Gastrocnemius medialis (tissue), 4 donors: Measurements from ENCODE around the gene CXADR. TPM values are rescaled to one million over a fixed set of nuclear protein-coding genes. Genes with fewer than 3 reads are reported as not detected.

ENCODE experiments used
- ATAC-seq, 2 donors: fragments of 150-250 bp; one replicate each; pipeline ENCODE4 v1.9.1; 2016
- DNase-seq, 2 donors: peaks; one replicate each; pipeline ENCODE4 v3.0.0-alpha.2; 2019
- H3K27ac ChIP-seq, 4 donors: fragments of 200-600 bp; sonication (generic); 1 replicate in 1 of 4; 2 replicates in 3 of 4; pipeline ENCODE4 v1.5.1; 2016 to 2018; ENCODE audit warnings: mild to moderate bottlenecking in 2 of 4, moderate library complexity in 1 of 4
- H3K27me3 ChIP-seq, 3 donors: fragments of 200-600 bp; sonication (generic) in 2 of 3; 1 replicate in 1 of 3; 2 replicates in 2 of 3; pipeline versions ENCODE4 v1.5.1 to v1.6.0; 2016 to 2019; ENCODE audit warnings: mild to moderate bottlenecking in 1 of 3, moderate library complexity in 1 of 3
- H3K36me3 ChIP-seq, 2 donors: fragments of 200-600 bp; sonication (generic) in 1 of 2; one replicate each; pipeline ENCODE4 v1.5.1; 2017 to 2018
- H3K4me1 ChIP-seq, 2 donors: fragments of 200-600 bp; sonication (generic) in 1 of 2; one replicate each; pipeline ENCODE4 v1.5.1; 2016 to 2017; ENCODE audit warnings: mild to moderate bottlenecking in 2 of 2
- H3K4me3 ChIP-seq, 4 donors: fragments of 200-600 bp; sonication (generic) in 3 of 4; 1 replicate in 1 of 4; 2 replicates in 3 of 4; pipeline ENCODE4 v1.5.1; 2016 to 2019; ENCODE audit warnings: mild to moderate bottlenecking in 2 of 4
- H3K9me3 ChIP-seq, 3 donors: fragments of 200-600 bp; sonication (generic) in 2 of 3; 1 replicate in 1 of 3; 2 replicates in 2 of 3; pipeline ENCODE4 v1.5.1; 2016 to 2019
- POLR2A ChIP-seq, 2 donors: fragments of 450-650 bp; IDR thresholded peaks; one replicate each; pipeline ENCODE4 v1.6.1; 2017; ENCODE audit warnings: antibody characterized with exemption in 2 of 2, mild to moderate bottlenecking in 2 of 2, moderate library complexity in 2 of 2
- in situ Hi-C, 4 donors: fragments of 200-750 bp; cut with MboI; loops; one replicate each; pipeline versions ENCODE4 v1.15.0 to v1.8.0; 2017; ENCODE audit warnings: low sequenced_read_pairs in 4 of 4
- intact Hi-C: fragments of 100-400 bp; cut with DNase I; formaldehyde crosslinking; loops from one replicate; pipeline ENCODE4 v1.15.1; 2023; ENCODE audit warnings: low total_unique reads
- total RNA-seq, 4 donors: library from RNA; depleted of rRNA; stranded (reverse); fragments of >200 nt; gene quantifications; one replicate each; pipeline versions ENCODE4 v1.1.0 to v1.2.3, GENCODE V29; 2016
- TF ChIP-seq, protein P1 (sequence below), 5 experiments: fragments of 450-650 bp in 3 of 5; fragments of 200-600 bp in 2 of 5; sonication (generic) in 2 of 5; IDR thresholded peaks in 4 of 5; conservative IDR thresholded peaks in 1 of 5; 1 replicate in 4 of 5; 2 replicates in 1 of 5; pipeline ENCODE4 v1.5.1; 2016 to 2019; ENCODE audit warnings: antibody characterized with exemption in 5 of 5, mild to moderate bottlenecking in 3 of 5, moderate library complexity in 3 of 5

CXADR gene
- total RNA-seq, 4 donors from 2014 or later: 0.35 to 0.68 TPM; not detected in 2

GRCh38 chr21:17610911-17611310 lies 98.1 kb downstream of the CXADR start:
- H3K9me3 ChIP-seq: no peaks in the 10 kb centered on the region
- DNase-seq: no peak

GRCh38 chr21:17611414-17612022 lies 98.7 kb downstream of the CXADR start:
- TF ChIP-seq POLR2A (IDR thresholded peaks at IDR 0.05): peak; percentile 38 to 62
- TF ChIP-seq, protein P1, sequence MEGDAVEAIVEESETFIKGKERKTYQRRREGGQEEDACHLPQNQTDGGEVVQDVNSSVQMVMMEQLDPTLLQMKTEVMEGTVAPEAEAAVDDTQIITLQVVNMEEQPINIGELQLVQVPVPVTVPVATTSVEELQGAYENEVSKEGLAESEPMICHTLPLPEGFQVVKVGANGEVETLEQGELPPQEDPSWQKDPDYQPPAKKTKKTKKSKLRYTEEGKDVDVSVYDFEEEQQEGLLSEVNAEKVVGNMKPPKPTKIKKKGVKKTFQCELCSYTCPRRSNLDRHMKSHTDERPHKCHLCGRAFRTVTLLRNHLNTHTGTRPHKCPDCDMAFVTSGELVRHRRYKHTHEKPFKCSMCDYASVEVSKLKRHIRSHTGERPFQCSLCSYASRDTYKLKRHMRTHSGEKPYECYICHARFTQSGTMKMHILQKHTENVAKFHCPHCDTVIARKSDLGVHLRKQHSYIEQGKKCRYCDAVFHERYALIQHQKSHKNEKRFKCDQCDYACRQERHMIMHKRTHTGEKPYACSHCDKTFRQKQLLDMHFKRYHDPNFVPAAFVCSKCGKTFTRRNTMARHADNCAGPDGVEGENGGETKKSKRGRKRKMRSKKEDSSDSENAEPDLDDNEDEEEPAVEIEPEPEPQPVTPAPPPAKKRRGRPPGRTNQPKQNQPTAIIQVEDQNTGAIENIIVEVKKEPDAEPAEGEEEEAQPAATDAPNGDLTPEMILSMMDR (IDR thresholded peaks at IDR 0.05 in 4 of 5, conservative IDR thresholded peaks at IDR 0.05 in 1 of 5): peak in 1 of 5 experiments; percentile 14
- H3K4me1 ChIP-seq: peaks cover 0 to 9% of the 10 kb centered on the region in 2 donors
- in situ Hi-C loops: no loop called here
- peak overlapping the region; percentile 70 to 84 (median 80) for H3K27ac ChIP-seq
- no peaks in the 10 kb centered on the region for H3K9me3 ChIP-seq
- peaks cover 8 to 26% (median 11%) of the 10 kb centered on the region in 3 donors for H3K27me3 ChIP-seq
- H3K36me3 ChIP-seq: no peaks in the 10 kb centered on the region
- intact Hi-C loops: loop anchor here (10.0 kb wide), 1 partner anchor 313 kb away; no protein-coding TSS in a partner anchor
- DNase-seq (peak; percentile 57), ATAC-seq (peak; percentile 65 to 71)
- peak overlapping the region; percentile 62 to 71 (median 67) for H3K4me3 ChIP-seq

More at GRCh38 chr21:17610911-17611310, 98.1 kb downstream of the CXADR start:
- peak overlapping the region; percentile 70 to 84 (median 80) for H3K27ac ChIP-seq
- TF ChIP-seq, protein P1 (IDR thresholded peaks at IDR 0.05 in 4 of 5, conservative IDR thresholded peaks at IDR 0.05 in 1 of 5): no peak
- TF ChIP-seq POLR2A (IDR thresholded peaks at IDR 0.05): no peak
- H3K36me3 ChIP-seq: no peaks in the 10 kb centered on the region
- intact Hi-C loops (loop anchor here (10.0 kb wide), 1 partner anchor 314 kb away; no protein-coding TSS in a partner anchor), in situ Hi-C loops (no loop called here)
- peaks cover 8 to 26% (median 11%) of the 10 kb centered on the region in 3 donors for H3K27me3 ChIP-seq
- peaks cover 0 to 9% of the 10 kb centered on the region in 2 donors for H3K4me1 ChIP-seq
- H3K4me3 ChIP-seq: peak overlapping the region; percentile 62 to 71 (median 67)
- no peak for ATAC-seq

DNA sequence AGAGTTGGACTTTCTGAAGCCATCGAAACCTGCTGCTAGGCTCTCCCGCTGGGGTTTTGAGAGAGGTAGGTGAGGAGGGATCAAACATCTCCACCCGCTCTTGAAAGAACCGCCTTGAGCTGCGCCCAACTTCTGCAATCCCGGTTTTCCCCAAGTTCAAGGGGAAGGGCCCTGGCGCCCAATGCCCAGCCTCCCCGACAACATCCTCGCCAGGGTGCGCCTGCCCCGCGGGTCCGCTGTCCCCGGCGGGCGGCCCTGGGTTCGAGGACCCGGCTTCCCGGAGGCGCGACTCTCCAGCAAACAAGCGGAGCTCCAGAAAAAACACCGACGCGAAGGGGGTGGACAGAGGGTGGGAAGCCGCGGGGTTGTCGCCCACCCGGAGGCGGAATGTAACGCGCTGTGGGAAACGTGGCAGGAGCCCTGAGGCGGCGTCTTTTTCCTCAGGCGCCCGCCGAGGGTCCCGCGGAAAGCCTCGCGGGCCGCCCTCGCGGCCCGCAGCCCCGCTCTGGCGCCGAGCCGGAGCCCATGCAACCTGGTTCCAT lies 99.3 kb downstream of the CXADR start:
- peaks cover 8 to 26% (median 11%) of the 10 kb centered on the region in 3 donors for H3K27me3 ChIP-seq
- H3K36me3 ChIP-seq: no peaks in the 10 kb centered on the region
- TF ChIP-seq POLR2A (IDR thresholded peaks at IDR 0.05): no peak
- TF ChIP-seq, protein P1 (IDR thresholded peaks at IDR 0.05 in 4 of 5, conservative IDR thresholded peaks at IDR 0.05 in 1 of 5): no peak
- peak in 1 of 2 donors; percentile 5 for ATAC-seq
- intact Hi-C loops: loop anchor here (10.0 kb wide), 1 partner anchor 313 kb away; no protein-coding TSS in a partner anchor
- DNase-seq: no peak
- peak overlapping the region; percentile 70 to 84 (median 80) for H3K27ac ChIP-seq
- H3K4me1 ChIP-seq: peaks cover 0 to 9% of the 10 kb centered on the region in 2 donors
- peak overlapping the region; percentile 62 to 71 (median 67) for H3K4me3 ChIP-seq
- H3K9me3 ChIP-seq: no peaks in the 10 kb centered on the region
- in situ Hi-C loops: no loop called here

GRCh38 chr21:17612565-17613241 lies 99.9 kb downstream of the CXADR start, which contains the start of gene BTG3:
BTG3 (minus strand) TSS chr21:17612901; CDS start chr21:17609144, 3,757 bp downstream.
- no peaks in the 10 kb centered on the region for H3K9me3 ChIP-seq
- in situ Hi-C loops: no loop called here
- H3K27ac ChIP-seq: peak within 1 kb of the TSS; percentile 70 to 84 (median 80)
- no peaks in the 10 kb centered on the region for H3K36me3 ChIP-seq
- peak within 1 kb of the TSS; percentile 62 to 71 (median 67) for H3K4me3 ChIP-seq
- peaks cover 8 to 26% (median 11%) of the 10 kb centered on the region in 3 donors for H3K27me3 ChIP-seq
- intact Hi-C loops: loop anchor here (10.0 kb wide), 1 partner anchor 312 kb away; no protein-coding TSS in a partner anchor
- ATAC-seq (peak; percentile 61 to 66), DNase-seq (peak in 1 of 2 donors; percentile 40)
- H3K4me1 ChIP-seq: peaks cover 0 to 9% of the 10 kb centered on the region in 2 donors
- TF ChIP-seq, protein P1 (IDR thresholded peaks at IDR 0.05 in 4 of 5, conservative IDR thresholded peaks at IDR 0.05 in 1 of 5): no peak
- peak; percentile 72 to 88 for TF ChIP-seq POLR2A (IDR thresholded peaks at IDR 0.05)
